HG03139 (cell line): ENCODE measurements around the gene CTTNBP2NL.
"Not testable (repeated sequence)": the region's sequence is repeated elsewhere in the genome, so short reads cannot be mapped to it uniquely, and the experiment has no call there.

Source experiments
- ATAC-seq: cut with Tn5 transposase; IDR thresholded peaks from one replicate; pipeline ENCODE4 v1.9.1; 2021; ENCODE audit not compliant: unreplicated experiment

CTTNBP2NL gene

DNA sequence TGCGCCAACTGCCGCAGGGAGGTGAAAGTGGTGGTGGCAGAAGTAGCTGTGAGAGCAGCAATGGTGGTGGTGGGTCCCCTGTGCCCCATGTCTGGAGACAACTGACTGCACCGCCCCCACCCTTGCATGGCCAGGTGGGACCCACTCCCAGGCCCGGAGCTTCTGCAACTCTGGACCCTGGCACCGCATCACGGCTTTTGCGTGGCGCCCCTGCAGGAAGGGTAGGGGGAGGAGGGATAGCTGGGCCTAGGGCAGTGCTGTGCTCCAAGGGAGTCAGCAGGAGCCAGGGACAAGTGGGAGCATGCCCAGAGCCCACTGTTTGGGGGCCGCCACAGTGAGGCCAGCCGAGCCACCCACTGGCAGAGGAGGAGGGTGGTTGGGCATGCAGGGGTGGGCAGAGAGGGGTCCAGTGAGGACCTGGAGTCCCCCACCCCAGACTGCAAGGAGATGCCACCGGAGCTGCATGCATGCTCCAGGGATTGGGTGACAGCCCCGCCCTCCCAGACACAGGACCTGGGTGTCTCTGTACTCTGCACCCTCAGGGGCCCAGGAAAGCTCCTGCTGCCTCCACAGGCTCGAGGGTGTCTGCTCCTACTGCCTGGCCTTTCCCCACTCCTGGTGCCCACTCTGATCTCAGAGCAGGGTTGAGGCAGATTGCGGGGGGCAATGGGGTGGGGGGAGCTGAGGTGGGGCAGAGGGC lies 9.8 kb upstream of the CTTNBP2NL start:
- ATAC-seq, result no peak

DNA sequence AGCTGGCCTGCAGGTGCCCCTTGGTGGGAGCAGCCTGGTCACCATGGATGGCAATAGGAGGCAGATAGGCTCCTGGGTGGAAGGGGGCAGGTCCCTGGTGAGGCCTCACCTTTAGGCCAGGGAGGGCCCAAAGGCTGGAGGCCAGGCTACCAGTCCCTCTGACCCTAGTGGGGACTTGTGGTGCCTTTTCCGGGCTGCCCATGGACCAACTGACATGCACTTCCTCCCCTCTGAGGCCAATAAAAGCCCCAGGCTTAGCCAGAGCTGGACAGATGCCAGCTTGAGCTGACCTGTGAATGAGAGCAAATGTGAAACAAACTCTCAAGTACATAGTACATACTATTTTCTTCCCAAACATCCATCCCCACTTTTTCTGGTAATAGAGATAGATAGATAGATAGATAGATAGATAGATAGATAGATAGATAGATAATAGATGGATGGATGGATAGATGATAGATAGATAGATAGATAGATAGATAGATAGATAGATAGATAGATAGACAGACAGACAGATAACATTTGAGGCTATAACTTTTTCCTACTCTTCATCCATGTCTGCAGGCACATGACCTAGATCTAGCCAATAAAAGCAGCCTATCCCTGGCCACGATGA lies 9.2 kb upstream of the CTTNBP2NL start:
- no peak for ATAC-seq

DNA sequence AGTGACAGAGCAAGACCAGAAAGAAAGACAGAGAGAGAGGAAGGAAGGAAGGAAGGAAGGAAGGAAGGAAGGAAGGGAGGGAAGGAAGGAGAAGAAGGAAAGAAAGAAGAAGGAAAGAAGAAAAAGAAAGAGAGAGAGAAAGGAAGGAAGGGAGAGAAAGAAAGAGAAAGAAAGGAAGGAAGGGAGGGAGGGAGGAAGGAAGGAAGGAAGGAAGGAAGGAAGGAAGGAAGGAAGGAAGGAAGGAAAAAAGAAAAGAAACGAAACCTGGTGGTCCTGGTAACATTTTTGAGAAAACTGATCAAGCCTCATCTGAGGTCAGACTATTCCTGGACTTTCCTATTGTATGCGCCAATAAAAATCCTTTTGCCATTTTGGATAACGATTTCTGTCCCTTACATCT lies 8.2 kb upstream of the CTTNBP2NL start:
- ATAC-seq, result no peak

DNA sequence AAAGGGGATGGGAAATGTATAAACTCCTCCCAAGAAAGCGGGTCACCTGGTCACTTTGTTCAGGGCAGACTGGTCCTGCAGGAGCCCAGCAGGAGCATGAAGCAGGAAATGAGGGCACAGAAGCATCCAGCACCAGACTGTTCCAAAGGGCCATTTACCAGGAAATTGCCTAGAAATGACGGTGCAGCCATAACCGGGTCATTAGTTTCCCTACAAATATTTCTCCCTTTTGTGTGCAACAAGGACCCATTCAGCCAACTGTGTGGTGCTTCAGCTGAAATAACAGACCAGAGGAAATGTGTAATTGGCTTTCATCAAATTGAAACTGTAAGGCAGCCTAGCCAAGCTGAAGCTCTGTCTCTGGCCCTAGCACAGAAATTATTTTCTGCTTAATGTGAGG lies 7.6 kb upstream of the CTTNBP2NL start:
- no peak for ATAC-seq

DNA sequence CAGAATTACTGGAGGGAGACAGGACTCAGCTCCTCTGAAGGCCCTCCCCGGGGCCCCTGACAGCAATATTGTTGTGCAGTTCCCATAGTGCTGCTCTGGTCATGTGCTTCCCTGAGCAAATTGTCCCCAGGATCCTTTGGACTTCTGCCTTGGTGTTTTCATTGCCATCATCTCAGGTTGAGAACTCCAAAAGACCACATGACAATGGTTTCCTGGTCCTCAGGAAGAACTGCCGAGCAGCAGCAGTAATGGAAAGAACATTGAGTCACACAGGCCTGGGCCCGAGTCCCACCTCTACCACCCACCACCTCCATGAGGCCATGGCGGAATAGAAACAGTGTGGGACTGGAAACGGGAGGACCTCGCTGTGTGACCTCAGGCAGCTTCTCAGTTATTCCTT lies 6.3 kb upstream of the CTTNBP2NL start:
- ATAC-seq, result no peak

DNA sequence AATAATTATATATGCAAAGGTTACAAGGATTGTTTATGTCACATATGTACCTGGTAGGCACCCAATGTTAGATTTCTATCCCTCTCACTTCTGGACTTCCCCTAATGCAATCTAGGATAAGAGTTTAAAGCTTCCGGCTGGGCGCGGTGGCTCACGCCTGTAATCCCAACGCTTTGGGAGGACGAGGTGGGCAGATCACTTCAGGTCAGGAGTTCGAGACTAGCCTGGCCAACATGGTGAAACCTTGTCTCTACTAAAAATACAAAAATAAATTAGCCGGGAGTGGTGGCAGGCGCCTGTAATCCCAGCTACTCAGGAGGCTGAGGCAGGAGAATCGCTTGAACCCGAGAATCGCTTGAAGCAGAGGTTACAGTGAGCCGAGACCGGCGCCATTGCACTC lies 5.7 kb upstream of the CTTNBP2NL start:
- not testable (repeated sequence) for ATAC-seq

DNA sequence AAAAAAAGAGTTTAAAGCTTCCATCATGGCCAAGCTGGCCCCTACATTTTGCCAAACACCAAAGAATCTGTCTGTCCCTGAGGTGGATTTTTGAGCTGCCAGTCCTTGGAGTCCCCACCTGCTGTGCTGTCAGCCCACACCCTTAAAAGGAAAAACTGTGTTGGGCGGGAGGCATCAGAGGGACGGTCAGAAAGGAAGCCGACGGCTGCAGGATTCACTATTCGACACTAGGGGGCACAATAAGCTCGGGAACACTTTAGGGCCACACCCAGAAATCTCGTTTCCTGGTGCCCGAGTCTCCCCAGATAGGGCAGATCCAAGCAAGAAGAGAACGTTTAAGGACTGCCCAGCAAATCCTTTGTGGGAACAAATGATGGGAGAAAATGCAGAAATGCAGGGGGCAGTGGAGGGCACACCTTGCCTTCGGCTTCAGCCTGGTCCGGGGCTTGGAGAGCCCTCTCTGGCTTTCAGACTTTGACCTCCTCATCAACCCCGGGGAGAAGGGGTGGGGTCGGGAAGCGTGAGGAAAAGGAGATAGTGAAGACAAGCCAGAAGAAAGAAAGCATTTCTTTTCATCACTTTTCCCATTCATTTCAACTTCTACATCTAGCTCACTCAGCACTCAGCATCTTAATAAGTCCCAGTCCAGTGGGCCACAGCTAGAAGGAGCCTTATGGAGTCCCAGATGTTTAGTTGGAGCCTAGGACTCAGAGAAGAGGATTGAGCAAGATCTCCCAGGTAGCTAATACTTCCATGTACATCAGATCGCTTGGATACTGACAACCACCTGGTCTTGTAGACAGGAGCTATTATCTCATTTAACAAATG lies 5.0 kb upstream of the CTTNBP2NL start:
- peak; percentile 52 for ATAC-seq

DNA sequence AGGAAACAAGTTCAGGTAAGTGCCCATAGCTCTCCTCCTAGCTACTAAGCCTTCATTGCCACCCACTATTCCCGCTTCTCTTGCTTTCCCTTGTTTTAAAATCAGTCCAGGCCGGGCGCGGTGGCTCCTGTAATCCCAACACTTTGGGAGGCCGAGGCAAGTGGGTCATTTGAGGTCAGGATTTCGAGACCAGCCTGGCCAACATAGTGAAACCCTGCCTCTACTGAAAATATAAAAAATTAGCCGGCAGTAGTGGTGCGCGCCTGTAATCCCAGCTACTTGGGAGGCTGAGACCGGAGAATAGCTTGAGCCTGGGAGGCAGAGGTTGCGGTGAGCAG lies 4.4 kb upstream of the CTTNBP2NL start:
- ATAC-seq, result no peak

DNA sequence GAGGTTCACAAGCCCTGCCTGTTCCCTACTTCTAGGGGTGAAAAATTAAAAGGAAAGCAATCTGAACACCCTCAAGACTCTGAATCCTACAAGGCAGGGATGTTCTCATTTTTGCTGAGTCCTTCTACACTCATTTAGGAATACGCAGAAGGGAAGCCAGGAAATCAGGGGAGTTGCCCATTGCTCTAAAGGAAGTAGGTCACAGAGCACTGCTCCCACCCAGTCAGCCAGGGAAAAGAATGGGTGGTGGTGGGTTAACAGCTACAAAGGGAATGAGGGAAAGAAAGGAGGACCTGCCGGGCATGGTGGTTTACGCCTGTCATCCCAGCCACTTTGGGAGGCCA lies 2.4 kb upstream of the CTTNBP2NL start:
- no peak for ATAC-seq

DNA sequence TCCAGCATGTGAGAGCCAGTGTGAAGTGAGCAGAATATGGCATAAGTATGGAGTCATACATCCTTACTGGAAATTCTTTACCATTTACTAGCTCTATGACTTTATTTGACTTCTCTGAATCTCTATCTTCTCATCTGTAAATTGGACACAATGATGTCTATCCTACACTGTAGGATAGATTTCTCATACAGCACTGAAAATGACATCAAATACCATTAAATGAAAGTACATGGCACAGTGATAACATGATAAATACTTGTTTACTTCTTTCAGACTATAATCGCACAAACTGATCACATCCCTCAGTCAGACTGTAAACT lies 1.3 kb upstream of the CTTNBP2NL start:
- no peak for ATAC-seq

DNA sequence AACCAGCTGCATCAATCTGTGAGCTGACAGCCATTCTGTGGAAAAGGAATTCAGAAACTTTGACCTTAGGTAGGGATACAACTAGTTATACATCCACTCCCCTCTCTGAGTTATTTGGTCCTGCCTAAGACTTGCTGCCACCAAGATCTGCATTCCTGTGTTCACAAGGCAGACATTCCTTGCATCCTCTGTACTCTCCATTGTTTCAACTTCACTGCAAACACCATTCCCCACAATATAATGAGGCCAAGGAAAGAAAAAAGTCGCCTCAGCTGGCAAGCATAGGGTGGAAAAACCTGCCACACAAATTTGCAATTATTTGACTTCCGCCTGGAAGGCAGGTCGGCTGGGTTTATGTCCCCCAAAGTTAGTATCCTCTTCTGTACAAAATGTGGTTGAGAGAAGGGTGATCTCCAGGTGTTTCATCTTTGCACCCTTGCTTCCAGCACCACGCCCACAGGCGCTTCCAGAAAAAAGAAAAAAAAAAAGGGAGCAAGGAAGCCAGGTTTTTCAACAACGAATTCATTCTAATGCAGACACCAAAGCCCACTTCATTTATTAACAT lies 676 bp upstream of the CTTNBP2NL start:
- ATAC-seq, result no peak

DNA sequence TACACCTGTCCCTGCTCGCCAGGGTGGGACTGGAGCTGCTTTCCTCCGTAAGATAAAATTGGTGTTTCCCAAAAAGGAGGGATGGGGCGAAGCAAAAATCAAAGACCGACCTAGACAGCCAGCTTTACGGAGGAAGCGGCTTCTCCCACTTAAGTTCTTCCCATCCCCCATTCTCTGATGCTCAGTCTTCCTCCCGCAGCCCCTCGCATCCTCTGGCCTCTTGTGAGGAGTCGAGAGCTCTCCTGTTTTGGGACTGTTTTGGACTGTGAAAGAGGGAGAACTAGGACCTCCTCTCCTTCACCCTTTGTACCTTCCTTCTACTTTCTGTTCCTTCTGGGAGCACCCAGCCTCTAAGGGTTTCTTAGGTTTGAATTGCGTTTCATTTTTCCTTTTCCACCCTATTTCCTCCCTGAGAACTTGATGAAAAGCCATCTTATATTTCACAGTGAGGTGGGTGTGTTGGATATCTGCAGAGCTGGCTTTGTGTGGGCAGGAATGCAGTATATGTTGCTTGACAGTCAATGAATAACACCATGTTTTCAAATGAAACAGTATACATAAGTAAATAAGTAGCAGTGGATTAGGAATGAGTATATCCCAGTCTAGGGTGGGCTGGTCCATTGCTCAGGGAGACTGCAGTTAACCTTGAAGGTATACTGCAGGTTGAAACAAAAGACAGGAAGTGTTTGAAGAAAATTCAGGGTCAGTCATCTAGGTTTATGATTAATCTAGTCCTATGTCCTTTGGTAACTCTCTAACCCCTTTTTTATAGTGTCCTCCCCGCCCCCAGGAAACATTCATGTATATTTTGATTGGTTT lies 848 bp downstream of the CTTNBP2NL start:
- ATAC-seq, result no peak

DNA sequence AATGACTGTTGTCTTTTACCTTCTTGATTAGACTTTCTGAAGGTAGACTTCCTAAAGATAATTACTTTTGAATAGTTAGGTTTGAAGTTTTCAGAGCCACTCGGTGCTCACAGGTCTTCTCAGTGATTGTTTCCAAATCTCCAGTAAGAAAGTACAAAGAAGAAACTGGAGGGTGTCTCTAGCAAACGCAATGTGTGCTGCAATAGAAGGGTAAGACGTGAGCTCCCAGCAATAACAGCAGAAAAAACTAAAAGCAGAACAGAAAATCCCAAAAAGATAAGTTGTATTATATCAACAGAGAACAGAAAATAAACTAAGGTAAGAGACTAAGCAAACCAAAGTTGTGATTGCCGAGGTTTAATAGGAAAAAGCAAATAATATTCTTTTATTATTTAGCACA lies 1.8 kb downstream of the CTTNBP2NL start:
- ATAC-seq, result no peak

DNA sequence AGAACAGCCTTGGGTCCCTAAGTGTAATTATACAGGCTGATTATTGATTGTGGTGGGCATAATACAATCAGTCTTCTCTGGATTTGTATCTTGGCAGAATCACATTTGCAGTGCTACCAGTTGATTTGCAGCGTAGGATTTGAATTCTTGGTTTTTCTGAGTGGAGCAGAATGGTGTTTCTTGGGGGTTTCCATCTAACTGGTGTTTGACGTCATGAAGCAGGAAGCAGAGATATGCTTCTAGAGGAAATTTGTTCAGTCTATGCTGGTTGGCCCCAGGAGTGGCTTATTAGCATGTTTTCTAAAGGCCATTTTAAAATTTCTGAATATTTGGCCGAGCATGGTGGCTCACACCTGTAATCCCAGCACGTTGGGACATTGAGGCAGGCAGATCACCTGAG lies 3.4 kb downstream of the CTTNBP2NL start:
- ATAC-seq, result no peak

DNA sequence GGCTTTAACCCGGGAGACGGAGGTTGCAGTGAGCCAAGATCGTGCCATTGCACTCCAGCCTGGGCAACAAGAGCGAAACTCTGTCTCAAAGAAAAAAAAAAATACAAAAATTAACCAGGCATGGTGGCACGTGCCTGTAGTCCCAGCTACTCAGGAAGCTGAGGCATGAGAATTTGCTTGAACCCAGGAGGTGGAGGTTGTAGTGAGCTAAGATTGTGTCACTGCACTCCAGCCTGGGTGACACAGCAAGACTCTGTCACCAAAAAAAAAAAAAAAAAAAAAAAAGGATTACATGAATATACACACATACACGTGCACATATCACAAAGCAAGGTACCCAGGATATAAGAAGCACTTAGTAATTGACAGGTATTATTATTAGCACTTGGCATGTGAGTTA lies 4.7 kb downstream of the CTTNBP2NL start:
- ATAC-seq, result not testable (repeated sequence)

DNA sequence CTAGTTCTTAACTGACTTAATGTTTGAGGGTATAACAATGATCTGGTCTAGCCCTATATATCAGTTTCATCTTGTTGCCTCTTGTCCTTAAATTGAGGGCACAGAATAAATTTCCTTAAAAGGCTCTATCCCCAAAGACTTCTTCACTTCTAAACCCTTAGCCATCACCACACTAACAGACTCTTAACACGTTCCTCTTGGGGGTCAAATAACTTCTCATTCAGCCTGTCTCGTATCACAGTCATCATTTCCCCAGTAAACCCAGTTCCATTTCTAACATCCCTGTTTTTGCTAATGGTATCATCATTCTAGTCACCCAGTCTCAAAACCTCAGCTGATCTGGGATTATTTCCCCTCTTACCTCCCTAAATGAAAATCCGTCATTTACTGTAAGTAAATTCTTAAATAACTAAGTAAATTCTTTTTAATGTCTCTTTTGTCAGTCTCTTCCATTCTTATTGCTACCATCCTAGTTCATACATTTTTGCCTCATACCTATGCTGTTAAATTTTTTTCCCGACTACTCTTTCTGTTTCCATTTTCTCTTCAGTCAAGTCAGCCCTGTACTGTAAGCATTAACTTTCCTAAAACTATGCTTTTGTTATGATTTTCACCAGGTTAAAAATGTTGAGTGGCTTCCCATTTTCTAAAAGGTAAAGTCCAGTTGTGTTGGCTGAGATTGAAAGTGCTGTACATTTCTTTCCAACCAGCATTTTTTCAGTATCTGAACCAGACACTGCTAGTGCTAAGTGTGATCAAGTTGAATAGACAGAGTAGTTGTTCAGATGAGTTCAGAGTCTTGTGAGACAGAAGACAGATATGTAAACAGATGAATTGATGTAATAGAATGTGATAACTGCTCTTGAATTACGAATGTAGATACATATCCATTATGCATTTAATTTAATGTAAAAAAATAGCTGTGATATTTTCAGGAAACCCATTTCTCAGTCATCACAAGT lies 6.9 kb downstream of the CTTNBP2NL start:
- no peak for ATAC-seq

DNA sequence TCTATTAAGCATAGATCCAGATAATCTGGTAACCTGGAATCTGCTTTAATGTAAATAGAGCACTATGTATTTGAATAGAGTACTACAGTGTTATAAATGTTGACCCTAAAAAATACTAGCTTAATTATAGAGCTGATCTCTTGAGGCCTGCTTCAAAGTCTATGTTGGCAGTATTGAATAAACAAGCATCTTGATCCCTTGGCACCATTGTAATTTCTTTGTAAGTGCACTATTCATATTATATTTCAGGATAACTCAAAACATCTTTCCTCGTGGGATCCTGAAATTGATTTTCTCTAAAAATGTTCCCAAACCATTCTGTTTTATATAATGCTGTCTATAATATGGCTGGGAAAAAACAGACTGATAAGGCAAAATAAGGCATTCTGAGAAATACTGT lies 10.8 kb downstream of the CTTNBP2NL start:
- no peak for ATAC-seq

DNA sequence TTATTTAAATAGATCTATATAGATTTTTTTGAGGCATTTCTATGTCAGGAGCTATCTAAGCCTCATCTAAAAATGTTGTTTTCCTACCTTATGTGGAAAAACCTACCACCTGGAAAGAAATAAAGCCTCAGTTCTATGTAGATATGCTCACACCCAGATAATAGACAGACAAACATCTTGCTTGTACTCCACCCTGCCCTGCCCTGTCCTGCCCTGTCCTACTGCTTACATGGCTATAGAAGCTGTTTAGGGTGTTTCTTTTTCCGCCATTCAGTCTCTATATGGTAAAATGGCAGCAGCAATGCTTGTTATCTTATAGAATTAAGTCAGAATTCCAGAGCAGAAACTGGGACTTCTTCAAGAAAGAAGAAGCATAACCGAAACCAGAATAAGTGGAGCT lies 13.4 kb downstream of the CTTNBP2NL start:
- no peak for ATAC-seq

DNA sequence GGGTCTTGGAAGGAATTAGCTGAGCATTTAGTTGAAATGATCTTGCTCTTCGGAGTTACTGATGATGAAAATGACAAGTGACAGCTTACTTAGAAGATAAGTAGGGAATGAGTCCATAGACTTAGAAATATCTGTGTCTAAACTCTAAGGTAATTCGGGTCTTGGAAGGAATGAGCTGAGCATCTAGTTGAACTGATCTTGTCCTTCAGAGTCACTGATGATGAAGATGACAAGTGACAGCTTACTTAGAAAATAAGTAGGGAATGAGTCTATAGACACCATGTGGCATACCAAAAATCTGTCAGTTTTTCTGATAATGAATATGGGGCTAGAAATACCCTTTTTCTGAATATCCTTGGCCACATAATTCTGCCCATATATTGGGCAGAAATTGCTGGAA lies 14.7 kb downstream of the CTTNBP2NL start:
- no peak for ATAC-seq

DNA sequence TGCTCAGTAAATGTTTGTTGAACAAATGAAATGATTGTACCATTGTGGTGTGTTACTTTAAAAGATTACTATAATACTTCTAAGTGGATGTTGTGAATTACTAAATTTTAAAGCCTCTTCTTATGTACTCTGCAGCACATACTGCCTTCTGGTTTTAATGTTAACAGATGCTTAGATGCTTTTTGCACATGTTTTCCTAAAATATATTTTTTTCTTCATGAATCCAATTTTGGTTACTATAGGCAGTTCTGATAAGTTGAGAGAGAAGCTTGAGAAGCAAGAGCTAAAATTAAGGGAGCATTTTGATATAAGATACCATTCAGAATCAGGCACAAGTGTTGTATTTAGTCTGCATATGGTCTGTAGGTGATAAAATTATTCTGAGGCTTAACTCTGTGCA lies 21.3 kb downstream of the CTTNBP2NL start:
- no peak for ATAC-seq
